ENCODE data around the gene OBSL1.

OBSL1 gene

DNA sequence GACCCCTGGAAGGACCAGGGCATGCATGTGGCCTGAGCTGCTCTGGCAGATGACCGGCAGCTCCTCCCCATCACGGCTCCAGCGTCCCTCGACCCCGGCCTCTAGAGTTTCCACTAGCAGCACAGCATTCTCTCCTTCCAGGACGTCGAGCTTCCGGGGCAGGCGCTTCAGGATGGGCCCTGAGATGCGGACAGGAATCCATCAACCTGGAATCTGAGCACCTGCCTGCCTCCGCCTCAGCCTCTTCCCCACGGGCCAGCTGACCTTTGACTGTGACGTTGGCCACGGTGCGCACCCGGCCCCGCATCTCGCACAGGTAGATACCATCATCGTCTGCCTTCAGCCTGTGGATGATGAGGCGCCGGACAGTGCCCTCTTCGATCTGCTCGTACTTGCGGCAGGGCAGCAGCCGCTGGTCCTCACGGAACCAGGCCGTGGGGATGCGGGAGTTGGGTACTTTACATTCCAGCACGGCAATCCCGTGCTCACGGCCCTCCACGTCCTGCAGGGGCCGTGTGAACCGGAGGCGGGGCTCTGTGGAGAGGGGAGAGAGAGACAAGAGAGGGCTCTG, 3.5 kb downstream of the OBSL1 start:
- in situ Hi-C loops (cut with MboI; ENCODE audit: low sequenced_read_pairs), result no loop called here

GRCh38 chr2:219567131-219567530, 4.2 kb downstream of the OBSL1 start:
- in situ Hi-C loops (cut with MboI; ENCODE audit: low sequenced_read_pairs), result no loop called here

GRCh38 chr2:219566640-219567039, 4.7 kb downstream of the OBSL1 start:
- in situ Hi-C loops (cut with MboI; ENCODE audit: low sequenced_read_pairs), result no loop called here

GRCh38 chr2:219565130-219566080, 5.9 kb downstream of the OBSL1 start:
- in situ Hi-C loops (cut with MboI; ENCODE audit: low sequenced_read_pairs), result no loop called here

- in situ Hi-C loops (cut with MboI; ENCODE audit: low sequenced_read_pairs), result no loop called here
These were observed 7.9 kb downstream of the OBSL1 start for GRCh38 chr2:219563271-219563928.

GRCh38 chr2:219562049-219563020, 9.0 kb downstream of the OBSL1 start:
- in situ Hi-C loops (cut with MboI; ENCODE audit: low sequenced_read_pairs), result no loop called here

- in situ Hi-C loops (cut with MboI; ENCODE audit: low sequenced_read_pairs), result no loop called here
These were observed 9.9 kb downstream of the OBSL1 start for GRCh38 chr2:219561179-219562048.

DNA sequence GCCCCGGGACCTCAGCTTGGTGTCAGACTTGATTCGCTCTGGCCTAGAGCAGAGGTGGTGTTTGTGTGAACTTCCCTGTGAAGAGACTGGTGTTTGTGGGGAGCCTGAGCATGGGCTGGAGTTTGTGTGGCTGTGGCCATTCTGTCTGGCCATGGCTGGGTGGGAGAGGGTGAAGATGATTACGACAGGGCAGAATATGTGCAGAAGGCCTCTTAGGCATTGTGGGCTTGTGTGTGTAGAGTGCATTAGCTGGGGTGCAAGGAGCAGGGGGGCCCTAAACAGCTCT, 10.5 kb downstream of the OBSL1 start:
- in situ Hi-C loops (cut with MboI; ENCODE audit: low sequenced_read_pairs), result no loop called here

DNA sequence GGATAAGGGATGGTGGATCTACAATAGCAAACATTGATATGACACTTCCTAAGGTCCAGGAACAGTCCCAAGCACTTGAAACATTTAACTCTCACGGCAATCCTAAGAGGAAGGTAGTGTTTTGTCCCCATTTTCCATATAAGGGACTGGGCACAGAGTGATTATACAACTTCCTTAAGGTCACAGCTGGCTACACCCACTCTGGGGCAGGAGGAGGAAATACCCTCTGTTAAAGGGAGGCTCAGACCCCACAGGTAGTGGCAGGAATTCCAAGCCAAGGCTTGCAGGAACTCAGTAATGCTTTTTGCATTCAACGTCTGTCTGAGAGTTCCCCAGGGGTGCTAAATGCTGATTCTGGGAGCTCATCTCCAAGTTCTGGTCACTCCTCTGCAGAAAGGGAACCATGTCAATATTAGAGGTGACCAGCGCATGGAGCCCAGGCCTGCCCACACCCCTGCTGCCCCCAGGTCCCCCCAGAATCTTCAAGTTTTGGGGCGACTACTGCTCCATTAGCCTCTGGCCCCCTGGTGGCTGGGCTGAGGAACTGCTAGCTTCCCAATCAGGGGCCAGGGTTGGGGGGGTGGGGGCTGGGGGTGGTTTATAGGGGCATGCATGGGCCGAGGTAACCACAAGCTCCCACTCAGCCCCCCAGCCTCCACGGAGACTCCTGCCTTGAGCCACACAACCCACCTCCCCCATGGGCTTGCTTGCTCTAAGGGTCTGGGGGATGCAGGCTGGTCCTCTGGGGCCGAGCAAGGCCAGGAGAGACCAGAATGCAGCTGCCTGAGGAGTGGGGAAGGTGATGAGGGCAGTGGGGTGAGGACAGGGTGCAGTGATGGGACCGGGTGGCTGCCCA, 11.1 kb downstream of the OBSL1 start:
- in situ Hi-C loops (cut with MboI; ENCODE audit: low sequenced_read_pairs), result no loop called here

DNA sequence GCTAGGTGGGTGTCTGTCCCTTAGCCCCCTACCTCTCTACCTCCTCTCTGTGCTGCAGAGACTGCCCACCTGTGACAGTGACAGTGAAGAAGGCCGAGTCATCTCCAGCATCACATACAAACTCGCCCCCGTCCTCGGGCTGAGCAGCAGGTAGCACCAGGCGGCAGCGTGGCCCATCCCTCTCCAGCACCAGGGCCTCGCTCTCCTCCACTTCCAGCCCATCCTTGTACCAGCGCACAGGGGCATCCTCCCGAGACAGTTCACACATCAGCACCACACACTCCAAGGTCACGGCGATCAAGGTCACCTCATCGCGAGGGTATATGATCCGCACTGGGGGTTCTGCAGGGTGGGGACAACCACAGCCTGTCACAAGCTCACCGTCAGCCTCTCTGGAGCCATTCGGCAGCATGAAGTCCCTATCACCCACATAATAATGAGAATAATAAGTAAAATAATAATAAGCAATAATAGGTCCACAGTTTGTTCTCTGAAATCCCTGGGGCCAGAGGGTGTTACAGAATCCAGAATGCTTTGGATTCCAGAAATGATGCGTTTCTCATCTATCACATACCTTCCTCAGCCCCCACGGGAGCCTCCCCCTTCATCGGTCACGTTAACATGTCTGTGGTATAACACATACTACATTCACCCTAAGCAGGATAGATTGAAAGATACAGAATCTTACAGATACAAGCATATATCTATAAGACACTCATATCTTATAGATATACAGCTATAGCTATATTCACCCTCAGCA, 12.0 kb downstream of the OBSL1 start:
- in situ Hi-C loops (cut with MboI; ENCODE audit: low sequenced_read_pairs), result no loop called here

- in situ Hi-C loops (cut with MboI; ENCODE audit: low sequenced_read_pairs), result no loop called here
These were observed 13.3 kb downstream of the OBSL1 start for GRCh38 chr2:219557791-219558785.

DNA sequence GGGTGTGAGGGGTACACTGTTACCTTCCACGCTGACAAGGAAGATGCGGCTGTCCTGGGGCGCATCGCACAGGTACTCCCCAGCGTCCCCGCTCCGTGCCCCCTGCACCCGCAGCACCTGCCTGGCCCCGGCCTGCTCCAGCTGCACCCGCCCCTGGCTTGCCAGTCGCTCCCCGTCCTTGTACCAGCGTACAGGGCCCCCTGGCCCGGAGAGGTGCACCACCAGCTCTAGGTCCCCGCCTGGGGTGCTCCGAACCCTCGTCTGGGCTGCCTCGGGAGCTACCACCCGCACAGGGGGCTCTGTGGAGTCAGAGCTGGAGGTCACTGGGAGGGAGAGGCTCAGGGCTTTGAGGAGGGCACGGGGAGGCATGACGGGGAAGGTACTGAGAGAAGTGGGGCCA, 14.0 kb downstream of the OBSL1 start:
- in situ Hi-C loops (cut with MboI; ENCODE audit: low sequenced_read_pairs), result no loop called here

DNA sequence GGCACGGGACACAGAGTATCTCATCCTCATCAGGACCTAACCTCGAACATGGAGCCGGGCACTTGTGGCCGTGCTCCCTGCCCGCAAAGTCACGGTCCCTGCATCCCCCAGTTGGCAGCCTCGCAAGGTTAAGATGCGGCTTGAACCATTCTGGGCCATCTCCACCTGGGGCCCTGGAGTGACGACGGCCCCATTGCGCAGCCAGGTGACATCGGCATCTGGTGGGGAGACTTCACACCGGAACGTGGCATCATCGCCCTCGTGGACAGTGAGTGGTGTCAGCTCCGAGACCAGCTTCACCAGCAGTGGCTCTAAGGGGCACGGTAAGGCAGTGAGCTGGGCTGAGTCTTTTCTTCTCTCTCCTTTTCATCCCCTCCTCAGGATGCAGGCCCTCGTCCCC, 14.9 kb downstream of the OBSL1 start:
- in situ Hi-C loops (cut with MboI; ENCODE audit: low sequenced_read_pairs), result no loop called here

- in situ Hi-C loops (cut with MboI; ENCODE audit: low sequenced_read_pairs), result no loop called here
These were observed 15.4 kb downstream of the OBSL1 start for GRCh38 chr2:219555956-219556355.

DNA sequence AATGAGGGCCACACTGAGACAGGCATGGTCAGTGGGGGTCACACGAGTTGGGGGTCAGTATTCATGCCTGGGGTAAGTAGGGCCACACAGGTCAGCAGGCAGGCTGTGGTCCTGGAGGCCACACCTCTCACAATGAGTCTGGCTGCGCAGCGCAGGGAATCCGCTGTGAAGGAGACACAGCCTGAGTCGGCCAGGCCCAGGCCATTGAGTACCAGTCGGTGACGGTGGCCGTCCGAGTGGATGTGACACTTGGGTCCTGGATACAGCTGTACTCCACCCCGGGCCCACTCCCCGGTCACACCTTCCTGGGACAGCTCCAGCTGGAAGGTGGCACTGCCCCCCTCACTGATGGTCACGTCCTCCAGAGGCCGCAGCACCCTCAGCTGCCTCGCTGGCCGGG, 17.0 kb downstream of the OBSL1 start:
- in situ Hi-C loops (cut with MboI; ENCODE audit: low sequenced_read_pairs), result no loop called here

- in situ Hi-C loops (cut with MboI; ENCODE audit: low sequenced_read_pairs), result no loop called here
These were observed 17.8 kb downstream of the OBSL1 start for GRCh38 chr2:219553463-219553963.

DNA sequence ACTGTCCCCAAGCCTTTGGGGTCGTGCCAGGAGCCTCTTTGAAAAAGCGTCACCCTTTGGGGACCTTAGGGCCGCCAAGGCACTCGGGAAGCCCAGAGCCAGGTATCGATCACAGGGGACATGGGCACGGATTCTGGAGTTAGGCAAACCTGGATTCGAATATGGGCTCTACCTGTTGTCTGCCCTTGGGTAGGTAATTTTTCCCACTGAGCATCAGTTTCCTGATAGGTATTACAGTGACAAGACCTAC, 18.2 kb downstream of the OBSL1 start:
- in situ Hi-C loops (cut with MboI; ENCODE audit: low sequenced_read_pairs), result no loop called here
